Measurements from ENCODE around the gene REXO4. TPM values are rescaled to one million over a fixed set of nuclear protein-coding genes. Genes with fewer than 3 reads are reported as not detected.

REXO4 gene
- total and polyA plus RNA-seq, 2 experiments from 2014 or later, result 31.1 to 36.3 TPM

DNA sequence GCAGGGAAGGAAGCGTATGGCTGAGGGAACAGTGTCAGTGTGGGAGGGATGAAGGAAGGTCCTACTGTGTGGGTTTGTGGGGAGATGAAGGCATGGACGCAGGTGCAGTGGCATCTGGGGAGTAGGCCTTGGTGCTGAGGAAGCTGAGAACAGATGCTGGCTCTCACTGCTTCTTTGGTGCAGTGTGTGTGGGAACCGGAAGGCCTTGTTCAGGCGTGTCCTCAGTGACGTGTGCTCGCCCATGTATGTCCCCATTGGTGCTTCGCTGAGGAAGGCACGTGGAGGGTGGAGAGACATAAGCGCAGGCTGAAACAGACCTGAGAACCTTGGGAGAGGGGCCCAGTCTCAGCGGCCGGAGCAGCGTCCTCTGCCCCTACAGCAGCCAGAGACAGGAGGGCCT lies 23.1 kb upstream of the REXO4 start (continued):
- TF ChIP-seq ZNF462 (CRISPR knock-in tag; IDR thresholded peaks at IDR 0.05), result no peak
- no peak for TF ChIP-seq CREB1 (CRISPR knock-in tag; IDR thresholded peaks at IDR 0.05; ENCODE audit: low read depth)
- no peak for TF ChIP-seq ZNF331 (CRISPR knock-in tag; IDR thresholded peaks at IDR 0.05; ENCODE audit: low read depth)
- no peak for TF ChIP-seq POLR2AphosphoS5 (IDR thresholded peaks at IDR 0.05; ENCODE audit: low read depth)
- TF ChIP-seq, protein P1, sequence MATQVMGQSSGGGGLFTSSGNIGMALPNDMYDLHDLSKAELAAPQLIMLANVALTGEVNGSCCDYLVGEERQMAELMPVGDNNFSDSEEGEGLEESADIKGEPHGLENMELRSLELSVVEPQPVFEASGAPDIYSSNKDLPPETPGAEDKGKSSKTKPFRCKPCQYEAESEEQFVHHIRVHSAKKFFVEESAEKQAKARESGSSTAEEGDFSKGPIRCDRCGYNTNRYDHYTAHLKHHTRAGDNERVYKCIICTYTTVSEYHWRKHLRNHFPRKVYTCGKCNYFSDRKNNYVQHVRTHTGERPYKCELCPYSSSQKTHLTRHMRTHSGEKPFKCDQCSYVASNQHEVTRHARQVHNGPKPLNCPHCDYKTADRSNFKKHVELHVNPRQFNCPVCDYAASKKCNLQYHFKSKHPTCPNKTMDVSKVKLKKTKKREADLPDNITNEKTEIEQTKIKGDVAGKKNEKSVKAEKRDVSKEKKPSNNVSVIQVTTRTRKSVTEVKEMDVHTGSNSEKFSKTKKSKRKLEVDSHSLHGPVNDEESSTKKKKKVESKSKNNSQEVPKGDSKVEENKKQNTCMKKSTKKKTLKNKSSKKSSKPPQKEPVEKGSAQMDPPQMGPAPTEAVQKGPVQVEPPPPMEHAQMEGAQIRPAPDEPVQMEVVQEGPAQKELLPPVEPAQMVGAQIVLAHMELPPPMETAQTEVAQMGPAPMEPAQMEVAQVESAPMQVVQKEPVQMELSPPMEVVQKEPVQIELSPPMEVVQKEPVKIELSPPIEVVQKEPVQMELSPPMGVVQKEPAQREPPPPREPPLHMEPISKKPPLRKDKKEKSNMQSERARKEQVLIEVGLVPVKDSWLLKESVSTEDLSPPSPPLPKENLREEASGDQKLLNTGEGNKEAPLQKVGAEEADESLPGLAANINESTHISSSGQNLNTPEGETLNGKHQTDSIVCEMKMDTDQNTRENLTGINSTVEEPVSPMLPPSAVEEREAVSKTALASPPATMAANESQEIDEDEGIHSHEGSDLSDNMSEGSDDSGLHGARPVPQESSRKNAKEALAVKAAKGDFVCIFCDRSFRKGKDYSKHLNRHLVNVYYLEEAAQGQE (IDR thresholded peaks at IDR 0.05; ENCODE audit: unreplicated experiment), result no peak
- no peak for TF ChIP-seq EZH2 (IDR thresholded peaks at IDR 0.05; ENCODE audit: low read depth, unreplicated experiment)

GRCh38 chr9:133439337-133439736 lies 21.5 kb upstream of the REXO4 start:
- Mint-ChIP-seq H3K9me3 (no peaks in the 10 kb centered on the region; the same call in 2 of the 3 replicates), H3K27me3 (ENCODE audit: insufficient read depth, low read depth, poor library complexity) (peaks cover 6% of the 10 kb centered on the region), H3K4me1 (no peaks in the 10 kb centered on the region), H3K4me3 (no peak overlapping the region), H3K27ac (no peak overlapping the region), H3K36me3 (ENCODE audit: low read depth) (no peaks in the 10 kb centered on the region)
- H3K27ac ChIP-seq (ENCODE audit: low read depth), result no peak overlapping the region
- H4K20me1 ChIP-seq (replicated peaks; ENCODE audit: insufficient read depth), result no peaks in the 10 kb centered on the region
- no peaks in the 10 kb centered on the region for H3K79me2 ChIP-seq (replicated peaks; ENCODE audit: insufficient read depth)
- no peaks in the 10 kb centered on the region for H3F3A ChIP-seq (replicated peaks; ENCODE audit: low read depth)
- no peak for ATAC-seq
- H3K4me2 ChIP-seq, result no peak overlapping the region
- no peaks in the 10 kb centered on the region for H3K36me3 ChIP-seq (ENCODE audit: insufficient read depth)
- no peak overlapping the region for H2AFZ ChIP-seq
- H3K9me2 ChIP-seq (ENCODE audit: insufficient read depth), result no peaks in the 10 kb centered on the region
- H3K27me3 ChIP-seq (ENCODE audit: insufficient read depth), result no peaks in the 10 kb centered on the region
- no peak overlapping the region for H3K4me3 ChIP-seq
- no peak for DNase-seq (ENCODE audit: low spot score)
- no peaks in the 10 kb centered on the region for H3K4me1 ChIP-seq (ENCODE audit: insufficient read depth)
- no peak for TF ChIP-seq ZNF462 (CRISPR knock-in tag; IDR thresholded peaks at IDR 0.05)

Measured in GM23338 (cell line).